Mesothelial cell of epicardium (in vitro differentiated cells): ENCODE data around the gene ITPR1. TPM values are rescaled to one million over a fixed set of nuclear protein-coding genes. Genes with fewer than 3 reads are reported as not detected.

Experiments
- DNase-seq, 2 experiments: peaks; one replicate each; pipeline ENCODE4 v3.0.0; 2021; ENCODE audit warnings: low spot score in 2 of 2; ENCODE audit not compliant: unreplicated experiment in 2 of 2
- H3K27ac Mint-ChIP-seq: 2 replicates; pipeline ENCODE4 v1.8.0; 2021; ENCODE audit warnings: mixed read lengths
- H3K27me3 Mint-ChIP-seq: 2 replicates; pipeline ENCODE4 v1.8.0; 2021; ENCODE audit warnings: low read depth, mixed read lengths
- H3K36me3 Mint-ChIP-seq: 2 replicates; pipeline ENCODE4 v1.8.0; 2021; ENCODE audit warnings: mixed read lengths
- H3K4me1 Mint-ChIP-seq: 2 replicates; pipeline ENCODE4 v1.8.0; 2021; ENCODE audit warnings: mixed read lengths
- H3K4me3 Mint-ChIP-seq: 2 replicates; pipeline ENCODE4 v1.8.0; 2021; ENCODE audit warnings: mild to moderate bottlenecking, moderate library complexity, mixed read lengths
- H3K9me3 Mint-ChIP-seq: 2 replicates; pipeline ENCODE4 v1.8.0; 2021; ENCODE audit warnings: mixed read lengths
- total RNA-seq: library from RNA; stranded (reverse); gene quantifications from 3 replicates; pipeline ENCODE4 v1.2.1, GENCODE V29; 2021
- TF ChIP-seq, protein P1 (sequence below): fragments of 200-600 bp; sonication (generic); IDR thresholded peaks from one replicate; pipeline ENCODE4 v1.5.0; 2021; ENCODE audit warnings: antibody characterized with exemption; ENCODE audit not compliant: unreplicated experiment

The ITPR1 gene
- total RNA-seq, 1 donor from 2014 or later: 21.3 TPM

DNA sequence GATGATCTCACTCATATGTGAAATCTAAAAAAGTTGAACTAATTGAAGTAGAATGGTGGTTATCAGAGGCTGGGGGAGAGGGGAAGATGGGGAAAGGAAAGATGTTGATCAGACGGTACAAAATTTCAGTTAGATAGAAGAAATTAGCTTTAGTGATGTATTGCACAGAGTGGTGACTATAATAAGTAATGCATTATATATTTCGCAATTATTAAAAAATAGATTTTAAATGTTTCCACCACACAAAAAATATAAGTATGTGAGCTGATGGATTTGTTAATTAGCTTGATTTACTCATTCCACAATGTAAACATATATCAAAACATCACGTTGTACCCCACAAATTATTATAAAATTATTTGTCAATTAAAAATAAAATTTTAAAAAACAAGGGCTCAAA is 34.2 kb upstream of the ITPR1 start:
- no peak for DNase-seq
- Mint-ChIP-seq H3K27me3 (no peaks in the 10 kb centered on the region), H3K36me3 (no peaks in the 10 kb centered on the region), H3K27ac (no peak overlapping the region), H3K9me3 (peaks cover 6% of the 10 kb centered on the region), H3K4me1 (no peaks in the 10 kb centered on the region), H3K4me3 (no peak overlapping the region)
- TF ChIP-seq, protein P1, sequence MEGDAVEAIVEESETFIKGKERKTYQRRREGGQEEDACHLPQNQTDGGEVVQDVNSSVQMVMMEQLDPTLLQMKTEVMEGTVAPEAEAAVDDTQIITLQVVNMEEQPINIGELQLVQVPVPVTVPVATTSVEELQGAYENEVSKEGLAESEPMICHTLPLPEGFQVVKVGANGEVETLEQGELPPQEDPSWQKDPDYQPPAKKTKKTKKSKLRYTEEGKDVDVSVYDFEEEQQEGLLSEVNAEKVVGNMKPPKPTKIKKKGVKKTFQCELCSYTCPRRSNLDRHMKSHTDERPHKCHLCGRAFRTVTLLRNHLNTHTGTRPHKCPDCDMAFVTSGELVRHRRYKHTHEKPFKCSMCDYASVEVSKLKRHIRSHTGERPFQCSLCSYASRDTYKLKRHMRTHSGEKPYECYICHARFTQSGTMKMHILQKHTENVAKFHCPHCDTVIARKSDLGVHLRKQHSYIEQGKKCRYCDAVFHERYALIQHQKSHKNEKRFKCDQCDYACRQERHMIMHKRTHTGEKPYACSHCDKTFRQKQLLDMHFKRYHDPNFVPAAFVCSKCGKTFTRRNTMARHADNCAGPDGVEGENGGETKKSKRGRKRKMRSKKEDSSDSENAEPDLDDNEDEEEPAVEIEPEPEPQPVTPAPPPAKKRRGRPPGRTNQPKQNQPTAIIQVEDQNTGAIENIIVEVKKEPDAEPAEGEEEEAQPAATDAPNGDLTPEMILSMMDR: no peak

DNA sequence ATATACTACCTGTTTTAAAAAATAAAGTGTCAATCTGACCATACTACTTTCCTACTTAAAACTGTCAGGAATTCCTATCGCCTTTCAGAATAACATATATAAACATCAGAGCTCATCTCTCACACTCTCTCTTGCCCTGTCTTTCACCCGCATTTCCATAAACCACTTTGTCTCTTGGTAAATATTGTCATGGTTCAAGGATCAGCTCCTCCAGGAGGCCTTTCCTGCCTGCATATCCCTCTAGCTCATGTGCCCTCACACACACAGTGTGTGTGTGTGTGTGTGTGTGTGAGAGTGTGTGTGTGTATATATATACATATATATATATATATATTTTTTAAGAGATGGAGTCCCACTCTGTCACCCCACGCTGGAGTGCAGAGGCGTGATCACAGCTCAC is 32.8 kb upstream of the ITPR1 start:
- DNase-seq: no peak
- no peaks in the 10 kb centered on the region for H3K27me3 Mint-ChIP-seq
- H3K4me3 Mint-ChIP-seq: no peak overlapping the region
- no peaks in the 10 kb centered on the region for H3K4me1 Mint-ChIP-seq
- TF ChIP-seq, protein P1: no peak
- H3K27ac Mint-ChIP-seq: no peak overlapping the region
- no peaks in the 10 kb centered on the region for H3K36me3 Mint-ChIP-seq
- peaks cover 6% of the 10 kb centered on the region for H3K9me3 Mint-ChIP-seq

DNA sequence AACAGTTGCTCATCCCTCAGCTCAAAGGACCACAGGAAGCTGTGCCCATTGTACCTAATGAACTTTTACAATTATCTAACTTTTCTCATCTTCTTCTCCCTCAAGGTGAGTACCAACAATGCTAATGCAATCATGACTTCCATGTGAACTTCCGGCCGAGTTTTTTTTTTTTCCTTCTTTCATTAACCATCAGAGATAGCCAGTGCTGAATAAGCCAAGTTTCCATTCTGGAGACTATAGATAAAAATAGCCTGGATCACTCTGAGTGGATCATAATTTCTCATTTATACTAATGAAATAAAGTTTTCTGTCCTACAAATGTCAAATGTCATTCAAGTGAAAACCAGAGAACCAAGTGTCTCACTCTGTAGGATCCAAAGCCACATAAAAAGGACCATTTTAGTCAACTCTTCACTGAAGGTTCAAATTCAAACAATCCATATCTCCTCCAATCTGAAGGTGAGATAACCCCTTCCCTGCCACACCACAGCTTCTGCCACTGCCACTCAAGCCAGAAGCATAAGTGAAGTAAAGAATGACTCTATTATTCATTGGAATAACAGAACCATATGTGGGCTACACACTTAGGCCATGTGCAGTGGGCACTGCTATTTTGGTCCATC is 31.6 kb upstream of the ITPR1 start:
- TF ChIP-seq, protein P1: no peak
- H3K36me3 Mint-ChIP-seq: no peaks in the 10 kb centered on the region
- peaks cover 5% of the 10 kb centered on the region for H3K4me1 Mint-ChIP-seq
- peaks cover 6% of the 10 kb centered on the region for H3K9me3 Mint-ChIP-seq
- H3K27me3 Mint-ChIP-seq: no peaks in the 10 kb centered on the region
- DNase-seq: no peak
- no peak overlapping the region for H3K4me3 Mint-ChIP-seq
- no peak overlapping the region for H3K27ac Mint-ChIP-seq

DNA sequence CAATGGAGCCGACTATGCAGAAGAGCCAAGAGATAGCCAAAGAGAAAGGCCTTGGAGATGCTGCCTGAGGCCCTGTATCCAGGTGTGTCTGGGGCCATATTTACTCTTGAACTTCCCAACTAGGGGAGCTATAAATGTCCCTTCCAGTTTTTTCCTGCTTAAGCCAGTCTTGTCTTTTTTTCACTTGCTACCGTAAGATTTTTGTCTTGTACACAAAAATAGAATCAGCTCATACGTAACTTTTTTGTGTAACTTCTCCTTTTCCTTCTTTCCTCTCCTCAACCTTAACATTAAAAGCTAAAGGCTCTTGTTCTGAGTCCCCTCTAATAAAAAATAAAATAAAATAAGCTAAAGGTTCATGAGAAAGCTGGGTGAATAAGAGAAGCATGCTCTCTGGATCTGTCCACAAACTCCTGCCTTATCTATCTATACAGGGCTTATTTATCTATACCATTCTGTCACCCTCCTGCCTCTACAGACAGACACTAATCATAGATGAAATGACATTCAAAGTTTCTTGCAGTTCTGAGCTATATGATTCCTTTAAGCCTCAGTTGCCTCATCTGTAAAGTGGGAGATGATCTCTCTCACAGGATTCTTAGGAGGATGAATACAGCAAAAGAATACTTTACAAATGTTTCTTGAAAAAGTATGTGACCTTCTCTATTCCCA is 30.6 kb upstream of the ITPR1 start:
- H3K4me3 Mint-ChIP-seq: no peak overlapping the region
- H3K4me1 Mint-ChIP-seq: peaks cover 5% of the 10 kb centered on the region
- no peaks in the 10 kb centered on the region for H3K36me3 Mint-ChIP-seq
- TF ChIP-seq, protein P1: no peak
- DNase-seq: no peak
- peaks cover 2% of the 10 kb centered on the region for H3K9me3 Mint-ChIP-seq
- no peak overlapping the region for H3K27ac Mint-ChIP-seq
- H3K27me3 Mint-ChIP-seq: no peaks in the 10 kb centered on the region

DNA sequence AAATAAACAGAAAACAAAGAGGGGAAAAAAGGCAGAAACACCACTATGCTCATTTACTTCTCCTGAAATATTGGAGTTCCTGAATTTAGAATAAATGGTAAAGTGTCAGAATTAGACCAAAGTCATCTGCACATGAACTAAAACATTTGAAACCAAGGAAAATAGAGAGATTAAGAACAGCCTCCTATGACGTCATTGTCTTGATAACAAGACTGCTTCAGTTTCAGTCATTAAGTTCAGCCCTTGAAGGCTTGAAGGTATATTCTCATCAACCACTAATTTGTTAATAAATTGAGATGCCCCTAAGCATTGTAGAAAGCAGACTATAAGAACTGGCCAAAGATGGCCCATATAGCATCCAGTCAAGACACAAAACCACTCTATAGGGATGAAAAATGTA is 28.6 kb upstream of the ITPR1 start:
- peaks cover 5% of the 10 kb centered on the region for H3K4me1 Mint-ChIP-seq
- TF ChIP-seq, protein P1: no peak
- no peak overlapping the region for H3K4me3 Mint-ChIP-seq
- H3K9me3 Mint-ChIP-seq: no peaks in the 10 kb centered on the region
- H3K36me3 Mint-ChIP-seq: no peaks in the 10 kb centered on the region
- no peak overlapping the region for H3K27ac Mint-ChIP-seq
- no peak for DNase-seq
- no peaks in the 10 kb centered on the region for H3K27me3 Mint-ChIP-seq
